Activated CD4-positive, alpha-beta T cell treated with anti-CD3 and anti-CD28 coated beads for 36 hours (primary cell): ENCODE data around the gene MXRA7. TPM values are rescaled to one million over a fixed set of nuclear protein-coding genes. Genes with fewer than 3 reads are reported as not detected.

Experiments used
- ATAC-seq: fragments of 200-7000 bp; cut with Tn5 transposase; one replicate; pipeline ENCODE4 v1.10.0; 2021; ENCODE audit warnings: mild to moderate bottlenecking, moderate library complexity
- CTCF ChIA-PET: fragments of 350-600 bp; sonication (Branson Sonifier 250); formaldehyde crosslinking; loops from one replicate; lab custom pipeline; 2021; ENCODE audit warnings: antibody characterized with exemption; lab: Charles Lee
- POLR2A ChIA-PET: fragments of 350-600 bp; sonication (Branson Sonifier 250); formaldehyde crosslinking; loops from one replicate; lab custom pipeline; 2021; ENCODE audit warnings: antibody characterized with exemption, inconsistent platforms; lab: Charles Lee
- DNase-seq: peaks from one replicate; pipeline ENCODE4 v3.0.0-alpha.2; 2020
- H3K27ac Mint-ChIP-seq: one replicate; pipeline ENCODE4 v1.8.0; 2021; ENCODE audit warnings: mixed read lengths
- H3K27me3 Mint-ChIP-seq: one replicate; pipeline ENCODE4 v1.8.0; 2021; ENCODE audit warnings: mixed read lengths
- H3K36me3 Mint-ChIP-seq: one replicate; pipeline ENCODE4 v1.8.0; 2021; ENCODE audit warnings: low read depth, mixed read lengths
- H3K4me1 Mint-ChIP-seq: one replicate; pipeline ENCODE4 v1.8.0; 2021; ENCODE audit warnings: mixed read lengths
- H3K4me3 Mint-ChIP-seq: one replicate; pipeline ENCODE4 v1.8.0; 2021; ENCODE audit warnings: mild to moderate bottlenecking, moderate library complexity, mixed read lengths
- H3K9me3 Mint-ChIP-seq: one replicate; pipeline ENCODE4 v1.8.0; 2021; ENCODE audit warnings: low read depth, mixed read lengths
- intact Hi-C, 2 experiments: fragments of 100-400 bp; cut with DNase I in 1 of 2; cut with micrococcal nuclease in 1 of 2; formaldehyde crosslinking; loops; one replicate each; pipeline versions ENCODE4 v1.14.2 to v1.15.1; 2022 to 2024; cut with DNase I, micrococcal nuclease
- total RNA-seq, 2 experiments: library from RNA; stranded (reverse); gene quantifications; one replicate each; pipeline ENCODE4 v1.2.3, GENCODE V29; 2021

Gene MXRA7
- total RNA-seq, 2 experiments from 2014 or later: 18.4 to 20.2 TPM

DNA sequence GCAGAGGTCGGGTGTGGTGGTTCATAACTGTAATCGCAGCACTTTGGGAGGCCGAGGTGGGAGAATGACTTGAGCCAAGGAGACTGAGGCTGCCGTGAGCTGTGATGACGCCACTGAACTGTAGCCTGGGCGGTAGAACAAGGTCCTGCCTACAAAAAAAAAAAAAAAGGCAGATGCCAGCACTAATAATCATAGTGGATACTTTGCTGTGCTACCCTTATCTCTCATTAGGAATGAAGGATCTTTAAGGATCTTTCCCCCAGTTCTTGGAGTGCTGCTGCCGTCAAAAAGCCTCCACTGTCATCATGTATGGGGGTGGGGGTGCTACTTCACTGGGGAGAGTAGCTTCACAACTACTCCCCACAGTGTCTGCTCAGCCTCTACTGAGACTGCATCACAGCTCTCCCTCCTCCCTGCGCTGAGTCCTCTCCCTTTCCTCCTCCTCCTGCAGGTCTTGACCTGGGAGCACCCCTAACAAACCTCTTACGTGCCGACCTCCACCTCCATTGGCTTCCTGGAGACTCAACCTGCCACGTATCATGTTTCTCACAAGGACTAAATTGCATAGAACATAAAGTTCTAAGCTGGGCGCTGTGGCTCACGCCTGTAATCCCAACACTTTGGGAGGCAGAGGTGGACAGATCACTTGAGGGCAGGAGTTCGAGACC is 42.8 kb downstream of the MXRA7 start:
- peaks cover 25% of the 10 kb centered on the region for H3K4me1 Mint-ChIP-seq
- no peak overlapping the region for H3K27ac Mint-ChIP-seq
- no peak overlapping the region for H3K4me3 Mint-ChIP-seq
- no peaks in the 10 kb centered on the region for H3K36me3 Mint-ChIP-seq
- H3K9me3 Mint-ChIP-seq: no peaks in the 10 kb centered on the region
- ChIA-PET POLR2A (interaction anchor here (0.5 to 0.7 kb wide), 2 partner anchors 11 to 22 kb away, joined by 3 to 4 read pairs; no protein-coding TSS in a partner anchor), CTCF (interaction anchor here (0.5 to 1.0 kb wide), 4 partner anchors 13 to 274 kb away, joined by 3 to 4 read pairs (median 3); no protein-coding TSS in a partner anchor)
- DNase-seq: no peak
- H3K27me3 Mint-ChIP-seq: no peaks in the 10 kb centered on the region
- intact Hi-C loops: no loop called here
- no peak for ATAC-seq

DNA sequence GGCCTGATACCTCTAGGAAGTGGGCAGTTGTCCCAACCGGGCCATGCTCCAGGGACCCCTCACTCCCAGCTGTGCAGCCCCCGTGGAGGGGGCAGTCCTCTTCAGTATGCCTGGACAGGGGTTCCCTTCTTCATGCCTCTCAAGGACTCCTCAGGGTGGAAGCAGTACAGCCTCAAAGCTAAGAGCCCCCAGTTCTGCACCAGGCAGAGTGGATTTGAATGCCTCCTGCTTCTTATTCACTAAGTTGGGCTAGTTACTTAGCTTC is 43.3 kb downstream of the MXRA7 start:
- H3K36me3 Mint-ChIP-seq: no peaks in the 10 kb centered on the region
- ATAC-seq: no peak
- CTCF ChIA-PET: interaction anchor here (0.5 to 1.0 kb wide), 4 partner anchors 13 to 275 kb away, joined by 3 to 4 read pairs (median 3); no protein-coding TSS in a partner anchor
- no peak overlapping the region for H3K27ac Mint-ChIP-seq
- no peaks in the 10 kb centered on the region for H3K27me3 Mint-ChIP-seq
- H3K4me1 Mint-ChIP-seq: peaks cover 20% of the 10 kb centered on the region
- H3K4me3 Mint-ChIP-seq: no peak overlapping the region
- H3K9me3 Mint-ChIP-seq: no peaks in the 10 kb centered on the region
- intact Hi-C loops: no loop called here
- POLR2A ChIA-PET: interaction anchor here (0.7 kb wide), 1 partner anchor 22 kb away, joined by 4 read pairs; no protein-coding TSS in a partner anchor
- DNase-seq: no peak

DNA sequence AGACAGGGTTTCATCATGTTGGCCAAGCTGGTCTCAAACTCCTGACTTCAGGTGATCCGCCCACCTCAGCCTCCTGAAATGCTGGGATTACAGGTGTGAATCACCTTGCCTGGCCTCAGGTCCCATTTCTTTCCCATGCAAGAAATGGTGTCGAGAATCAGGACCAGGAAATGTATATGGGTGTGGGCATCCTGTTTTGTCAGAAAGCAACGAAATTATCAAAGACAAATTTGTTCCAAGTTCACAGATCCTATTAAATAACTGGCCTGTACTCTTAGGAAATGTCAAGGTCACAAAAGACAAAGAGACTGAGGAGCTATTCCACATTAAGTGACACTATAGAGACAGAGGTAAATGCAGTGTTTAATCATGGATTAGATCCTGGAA is 50.1 kb downstream of the MXRA7 start:
- POLR2A ChIA-PET: no interaction called here
- Mint-ChIP-seq H3K4me3 (no peak overlapping the region), H3K4me1 (peaks cover 22% of the 10 kb centered on the region), H3K27ac (no peak overlapping the region), H3K27me3 (peaks cover 2% of the 10 kb centered on the region), H3K9me3 (no peaks in the 10 kb centered on the region), H3K36me3 (no peaks in the 10 kb centered on the region)
- DNase-seq (no peak), ATAC-seq (no peak)
- CTCF ChIA-PET: interaction anchor here (1.1 kb wide), 1 partner anchor 18 kb away, joined by 3 read pairs; no protein-coding TSS in a partner anchor
- intact Hi-C loops: no loop called here

DNA sequence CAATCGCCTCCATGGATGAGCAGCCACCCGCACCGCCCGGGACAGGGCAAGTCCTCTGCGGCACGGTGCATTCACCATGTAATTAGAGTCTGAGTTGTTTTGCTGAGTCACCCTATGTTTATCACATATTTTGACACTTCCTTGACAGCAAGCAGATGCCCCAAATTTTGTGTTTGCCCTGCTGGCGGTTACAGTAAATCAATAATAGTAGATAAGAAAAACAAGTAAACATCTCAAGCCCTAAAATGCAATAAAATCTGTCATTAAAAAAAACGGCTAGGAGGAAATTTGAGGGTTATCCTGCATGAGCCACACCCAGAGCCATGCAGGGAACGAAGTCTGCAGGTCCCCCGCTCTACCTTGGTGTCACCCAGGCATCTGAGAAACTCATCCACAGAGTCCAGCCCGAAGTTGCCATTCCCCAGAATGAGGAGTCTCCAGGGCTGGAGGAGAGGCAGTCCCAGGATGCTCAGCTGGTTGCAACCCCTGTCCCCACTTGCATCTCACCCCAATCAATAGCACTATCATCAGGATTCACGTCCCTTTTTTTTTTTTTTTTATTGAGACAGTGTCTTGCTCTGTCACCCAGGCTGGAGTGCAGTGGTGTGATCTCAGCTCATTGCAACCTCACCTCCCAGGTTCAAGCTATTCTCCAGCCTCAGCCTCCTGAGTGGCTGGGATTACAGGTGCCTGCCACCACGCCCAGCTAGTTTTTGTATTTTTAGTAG is 50.7 kb downstream of the MXRA7 start:
- Mint-ChIP-seq H3K9me3 (no peaks in the 10 kb centered on the region), H3K27ac (no peak overlapping the region), H3K4me3 (no peak overlapping the region), H3K4me1 (peaks cover 22% of the 10 kb centered on the region), H3K36me3 (no peaks in the 10 kb centered on the region), H3K27me3 (peaks cover 2% of the 10 kb centered on the region)
- DNase-seq (no peak), ATAC-seq (peak; percentile 68)
- ChIA-PET POLR2A (interaction anchor here (0.6 kb wide), 1 partner anchor 18 kb away, joined by 3 read pairs; no protein-coding TSS in a partner anchor), CTCF (interaction anchor here (1.1 kb wide), 1 partner anchor 18 kb away, joined by 3 read pairs; no protein-coding TSS in a partner anchor)
- intact Hi-C loops: no loop called here

DNA sequence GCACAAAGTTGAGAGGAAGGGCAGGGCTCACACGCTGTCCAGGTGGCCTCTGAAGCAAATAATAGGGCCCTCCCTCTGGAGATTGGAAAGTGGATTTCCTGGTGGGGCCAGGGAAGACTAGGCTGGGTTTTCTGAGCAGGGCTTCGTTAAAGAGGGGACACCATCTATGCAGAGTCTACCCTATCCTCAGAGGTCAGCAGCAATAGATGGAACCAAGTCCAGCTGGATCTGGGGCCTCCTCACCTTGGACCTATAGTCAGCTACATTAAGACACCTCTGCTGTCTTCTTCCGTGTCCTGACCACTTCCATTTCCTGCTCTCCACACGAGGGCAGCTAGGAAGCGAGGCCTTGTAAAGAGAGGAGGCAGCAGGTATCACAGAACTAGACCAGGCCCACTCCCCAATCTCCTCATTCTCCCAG is 52.5 kb downstream of the MXRA7 start:
- Mint-ChIP-seq H3K36me3 (no peaks in the 10 kb centered on the region), H3K9me3 (no peaks in the 10 kb centered on the region), H3K27me3 (peaks cover 2% of the 10 kb centered on the region), H3K27ac (no peak overlapping the region), H3K4me3 (no peak overlapping the region), H3K4me1 (peaks cover 22% of the 10 kb centered on the region)
- ATAC-seq (no peak), DNase-seq (no peak)
- ChIA-PET POLR2A (no interaction called here), CTCF (no interaction called here)
- intact Hi-C loops: no loop called here

DNA sequence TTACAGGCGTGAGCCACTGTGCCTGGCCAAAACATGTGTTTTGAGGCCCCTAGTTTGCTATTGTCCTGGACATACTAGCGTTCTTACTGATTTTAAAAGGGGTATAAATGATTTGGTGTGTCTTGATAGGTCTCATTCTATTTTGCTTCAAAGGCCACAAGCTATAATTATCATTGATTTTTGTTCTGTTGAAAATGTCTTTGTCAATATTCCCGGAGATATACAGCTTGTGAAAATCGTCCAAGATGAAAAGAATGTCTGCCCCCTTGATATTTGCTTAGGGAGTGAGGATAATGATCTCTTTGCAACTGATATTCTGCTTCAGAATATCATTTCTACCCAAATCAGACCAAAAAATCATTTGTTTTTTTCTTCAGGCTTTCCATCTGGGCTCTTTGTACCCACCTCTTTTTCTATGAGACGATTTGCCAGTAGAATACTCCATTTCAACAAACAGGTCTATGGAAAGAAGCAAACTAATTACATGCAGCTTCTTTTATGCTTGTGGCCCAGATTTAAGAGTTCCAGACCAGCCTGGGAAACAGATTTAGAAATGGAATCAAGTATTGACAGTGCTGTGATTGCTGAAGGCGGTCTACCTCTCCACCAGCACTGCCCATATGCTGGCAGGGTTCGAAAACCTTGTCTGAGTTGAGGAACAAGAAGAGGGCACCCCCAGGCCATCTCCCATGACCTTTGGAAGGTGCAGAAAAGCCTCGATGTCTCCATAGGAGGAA is 53.1 kb downstream of the MXRA7 start:
- ChIA-PET CTCF (interaction anchor here (0.7 to 0.9 kb wide), 2 partner anchors 28 to 136 kb away, joined by 3 to 4 read pairs; no protein-coding TSS in a partner anchor), POLR2A (no interaction called here)
- no peak for DNase-seq
- H3K27me3 Mint-ChIP-seq: peaks cover 2% of the 10 kb centered on the region
- no peak for ATAC-seq
- no peak overlapping the region for H3K4me3 Mint-ChIP-seq
- H3K9me3 Mint-ChIP-seq: no peaks in the 10 kb centered on the region
- peaks cover 22% of the 10 kb centered on the region for H3K4me1 Mint-ChIP-seq
- H3K27ac Mint-ChIP-seq: no peak overlapping the region
- H3K36me3 Mint-ChIP-seq: no peaks in the 10 kb centered on the region
- intact Hi-C loops: no loop called here

DNA sequence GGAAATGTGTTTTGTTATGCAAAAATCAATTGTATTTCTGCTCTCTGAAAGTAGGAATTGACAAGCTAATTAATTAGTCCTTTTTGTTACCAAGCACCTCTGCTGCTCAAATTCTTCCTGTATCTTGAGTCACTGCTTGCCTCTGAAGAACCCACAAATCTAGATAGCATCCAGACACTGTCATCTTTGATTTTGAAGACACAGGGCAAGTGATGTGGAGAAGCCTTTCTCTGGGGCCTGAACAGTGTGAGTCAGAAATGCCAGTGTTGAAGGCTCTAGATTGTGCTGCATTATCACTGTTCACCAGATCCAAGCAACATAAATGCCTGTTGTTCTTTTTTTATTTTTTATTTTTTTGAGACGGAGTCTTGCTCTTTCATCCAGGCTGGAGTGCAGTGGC is 56.4 kb downstream of the MXRA7 start:
- POLR2A ChIA-PET: no interaction called here
- Mint-ChIP-seq H3K36me3 (no peaks in the 10 kb centered on the region), H3K27ac (no peak overlapping the region), H3K27me3 (peaks cover 3% of the 10 kb centered on the region), H3K9me3 (no peaks in the 10 kb centered on the region), H3K4me1 (peaks cover 13% of the 10 kb centered on the region), H3K4me3 (no peak overlapping the region)
- intact Hi-C loops: no loop called here
- CTCF ChIA-PET: interaction anchor here (1.2 kb wide), 1 partner anchor 30 kb away, joined by 3 read pairs; no protein-coding TSS in a partner anchor
- ATAC-seq: peak; percentile 81
- DNase-seq: no peak

DNA sequence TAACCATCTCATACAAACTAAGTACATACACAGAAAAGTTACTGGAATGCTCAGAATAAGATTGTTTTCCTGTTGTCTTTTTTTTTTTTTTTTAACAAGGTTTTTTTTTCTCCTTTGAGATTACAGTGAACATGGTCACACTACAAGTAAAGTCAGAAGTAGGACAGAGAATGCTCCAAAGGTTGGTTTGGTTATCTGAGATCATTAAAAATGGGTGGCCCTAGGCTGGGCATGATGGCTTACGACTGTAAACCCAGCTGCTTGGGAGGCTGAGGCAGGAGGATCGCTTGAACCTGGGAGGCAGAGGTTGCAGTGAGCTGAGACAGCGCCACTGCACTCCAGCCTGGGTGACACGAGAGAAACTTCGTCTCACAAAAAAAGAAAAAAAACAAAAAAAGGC is 60.3 kb downstream of the MXRA7 start:
- ChIA-PET POLR2A (no interaction called here), CTCF (no interaction called here)
- Mint-ChIP-seq H3K27ac (no peak overlapping the region), H3K9me3 (no peaks in the 10 kb centered on the region), H3K4me1 (peaks cover 5% of the 10 kb centered on the region), H3K4me3 (no peak overlapping the region), H3K27me3 (peaks cover 3% of the 10 kb centered on the region), H3K36me3 (no peaks in the 10 kb centered on the region)
- intact Hi-C loops: no loop called here
- ATAC-seq (no peak), DNase-seq (no peak)

DNA sequence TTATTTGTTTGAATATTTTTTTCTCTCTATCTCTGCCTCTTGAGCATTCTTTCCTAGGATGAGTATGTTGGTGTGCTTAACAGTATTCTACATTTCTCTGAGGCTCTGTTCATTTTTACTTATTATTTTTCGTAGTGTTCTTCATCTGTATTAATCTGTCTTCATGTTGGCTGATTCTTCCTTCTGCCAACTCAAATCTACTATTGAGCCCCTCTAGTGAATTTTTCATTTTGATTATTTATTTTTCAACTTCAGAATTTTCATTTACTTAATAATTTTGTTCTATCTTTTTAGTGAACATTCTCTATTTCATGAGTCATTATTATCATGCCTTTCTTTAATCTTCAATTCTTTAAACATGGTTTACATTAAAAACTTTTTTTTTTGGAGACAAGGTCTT is 64.1 kb downstream of the MXRA7 start:
- DNase-seq (no peak), ATAC-seq (no peak)
- ChIA-PET POLR2A (no interaction called here), CTCF (no interaction called here)
- Mint-ChIP-seq H3K27me3 (peaks cover 6% of the 10 kb centered on the region), H3K36me3 (no peaks in the 10 kb centered on the region), H3K9me3 (no peaks in the 10 kb centered on the region), H3K4me3 (no peak overlapping the region), H3K4me1 (peaks cover 21% of the 10 kb centered on the region), H3K27ac (no peak overlapping the region)
- intact Hi-C loops: no loop called here

DNA sequence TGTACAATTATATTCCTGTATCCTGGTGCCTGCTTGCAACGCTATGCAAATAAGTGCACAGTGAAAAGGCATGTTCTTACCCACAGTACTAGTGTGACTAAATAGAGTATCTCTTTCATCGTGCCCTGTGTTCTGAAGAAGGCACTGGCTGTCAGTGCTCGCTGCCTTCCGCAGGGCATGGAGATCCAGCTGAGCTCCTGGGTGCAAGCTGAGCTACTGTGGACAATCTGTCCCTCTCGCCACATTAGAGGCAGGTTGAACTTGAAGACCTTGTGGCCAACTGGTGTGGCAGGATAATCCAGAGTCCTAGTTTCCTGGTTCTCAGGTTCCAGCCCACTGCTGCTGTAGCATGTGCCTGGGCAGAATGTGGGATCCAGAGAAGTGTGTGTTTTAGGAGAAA is 65.3 kb downstream of the MXRA7 start:
- no peak overlapping the region for H3K4me3 Mint-ChIP-seq
- peaks cover 17% of the 10 kb centered on the region for H3K4me1 Mint-ChIP-seq
- ChIA-PET CTCF (no interaction called here), POLR2A (interaction anchor here (0.5 kb wide), 1 partner anchor 22 kb away, joined by 4 read pairs; no protein-coding TSS in a partner anchor)
- ATAC-seq (peak; percentile 26), DNase-seq (no peak)
- no peaks in the 10 kb centered on the region for H3K9me3 Mint-ChIP-seq
- no peaks in the 10 kb centered on the region for H3K36me3 Mint-ChIP-seq
- H3K27ac Mint-ChIP-seq: no peak overlapping the region
- peaks cover 3% of the 10 kb centered on the region for H3K27me3 Mint-ChIP-seq
- intact Hi-C loops: no loop called here

DNA sequence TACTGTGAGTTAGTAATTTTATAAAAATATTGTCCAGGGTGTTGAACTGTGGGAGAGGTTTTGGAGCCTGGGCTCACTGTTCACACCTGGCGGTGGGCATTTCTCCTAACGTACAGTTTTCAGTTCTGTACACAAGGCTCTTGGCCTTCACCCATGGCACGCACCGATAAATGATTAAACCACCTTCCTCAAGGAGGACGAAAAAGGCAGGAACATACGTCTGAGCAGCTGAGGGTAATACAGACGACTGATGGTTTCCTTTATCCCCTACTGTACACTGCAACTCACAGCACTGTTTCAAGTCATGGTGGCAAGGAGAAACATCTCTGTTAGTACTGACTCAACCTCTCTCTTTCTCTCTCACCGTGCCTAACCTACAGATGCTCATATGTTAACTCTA is 65.8 kb downstream of the MXRA7 start:
- Mint-ChIP-seq H3K36me3 (no peaks in the 10 kb centered on the region), H3K4me1 (peaks cover 17% of the 10 kb centered on the region), H3K27me3 (peaks cover 3% of the 10 kb centered on the region), H3K9me3 (no peaks in the 10 kb centered on the region), H3K4me3 (no peak overlapping the region), H3K27ac (no peak overlapping the region)
- ChIA-PET CTCF (no interaction called here), POLR2A (no interaction called here)
- DNase-seq (no peak), ATAC-seq (peak; percentile 19)
- intact Hi-C loops: no loop called here
